ENCODE data around the gene SH3RF1.

SH3RF1 gene

GRCh38 chr4:169250796-169251195 is 20.0 kb downstream of the SH3RF1 start:
- no peak overlapping the region for H3K4me3 ChIP-seq (ENCODE audit: low read depth, low read length)
- DNase-seq (ENCODE audit: low read depth), result no peak
- TF ChIP-seq MYC (IDR thresholded peaks at IDR 0.05; ENCODE audit: low read depth, low read length) (no peak), MAX (IDR thresholded peaks at IDR 0.05; ENCODE audit: low read depth, low read length) (no peak), CTCF (IDR thresholded peaks at IDR 0.05; ENCODE audit: low read depth, low read length) (no peak), POLR2A (IDR thresholded peaks at IDR 0.05; ENCODE audit: extremely low read depth, insufficient read length) (no peak)

- TF ChIP-seq POLR2A (IDR thresholded peaks at IDR 0.05; ENCODE audit: extremely low read depth, insufficient read length) (no peak), MYC (IDR thresholded peaks at IDR 0.05; ENCODE audit: low read depth, low read length) (no peak), MAX (IDR thresholded peaks at IDR 0.05; ENCODE audit: low read depth, low read length) (no peak), CTCF (IDR thresholded peaks at IDR 0.05; ENCODE audit: low read depth, low read length) (no peak)
- no peak overlapping the region for H3K4me3 ChIP-seq (ENCODE audit: low read depth, low read length)
- no peak for DNase-seq (ENCODE audit: low read depth)
Observed at GRCh38 chr4:169249999-169250398, 20.8 kb downstream of the SH3RF1 start.

- no peak overlapping the region for H3K4me3 ChIP-seq (ENCODE audit: low read depth, low read length)
- no peak for DNase-seq (ENCODE audit: low read depth)
- TF ChIP-seq POLR2A (IDR thresholded peaks at IDR 0.05; ENCODE audit: extremely low read depth, insufficient read length) (no peak), MAX (IDR thresholded peaks at IDR 0.05; ENCODE audit: low read depth, low read length) (no peak), CTCF (IDR thresholded peaks at IDR 0.05; ENCODE audit: low read depth, low read length) (no peak)
Observed at GRCh38 chr4:169249214-169249973, 21.4 kb downstream of the SH3RF1 start.

- no peak overlapping the region for H3K4me3 ChIP-seq (ENCODE audit: low read depth, low read length)
- no peak for DNase-seq (ENCODE audit: low read depth)
- no peak for TF ChIP-seq CTCF (IDR thresholded peaks at IDR 0.05; ENCODE audit: low read depth, low read length)
Observed at GRCh38 chr4:169248645-169249044, 22.1 kb downstream of the SH3RF1 start.

GRCh38 chr4:169246957-169247396 is 23.8 kb downstream of the SH3RF1 start:
- DNase-seq (ENCODE audit: low read depth), result no peak
- no peak for TF ChIP-seq MYC (IDR thresholded peaks at IDR 0.05; ENCODE audit: low read depth, low read length)

GRCh38 chr4:169246279-169246678 is 24.5 kb downstream of the SH3RF1 start:
- no peak for DNase-seq (ENCODE audit: low read depth)
- TF ChIP-seq MYC (IDR thresholded peaks at IDR 0.05; ENCODE audit: low read depth, low read length), result no peak
- no peak for TF ChIP-seq MAX (IDR thresholded peaks at IDR 0.05; ENCODE audit: low read depth, low read length)
- TF ChIP-seq CTCF (IDR thresholded peaks at IDR 0.05; ENCODE audit: low read depth, low read length), result no peak
- no peak overlapping the region for H3K4me3 ChIP-seq (ENCODE audit: low read depth, low read length)

More at GRCh38 chr4:169246957-169247396, 23.8 kb downstream of the SH3RF1 start:
- no peak overlapping the region for H3K4me3 ChIP-seq (ENCODE audit: low read depth, low read length)

All from NB4 (cell line).